Transverse colon (tissue), 4 donors: ENCODE results near the gene ITIH4.

ENCODE experiments used
- CTCF ChIP-seq, 5 experiments: fragments of 200-600 bp in 3 of 5; fragments of 450-650 bp in 2 of 5; sonication (generic) in 3 of 5; IDR thresholded peaks; 1 replicate in 2 of 5; 2 replicates in 3 of 5; pipeline ENCODE4 v1.5.1; 2016 to 2017; ENCODE audit warnings: antibody characterized with exemption in 5 of 5, inconsistent platforms in 3 of 5, mild to moderate bottlenecking in 2 of 5, moderate library complexity in 1 of 5
- EP300 ChIP-seq: sonication (generic); formaldehyde crosslinking; IDR thresholded peaks from one replicate; pipeline ENCODE4 v1.6.1; 2017; ENCODE audit warnings: antibody characterized with exemption, low read depth
- POLR2AphosphoS5 ChIP-seq, 3 donors: sonication (generic); formaldehyde crosslinking; IDR thresholded peaks; one replicate each; pipeline ENCODE4 v1.6.1; 2016; ENCODE audit warnings: antibody characterized with exemption in 3 of 3

GRCh38 chr3:52790337-52790736, 40.1 kb downstream of the ITIH4 start:
- TF ChIP-seq CTCF (IDR thresholded peaks at IDR 0.05) (no peak), POLR2AphosphoS5 (IDR thresholded peaks at IDR 0.05) (no peak), EP300 (no peak)
